GM21447 (cell line): Measurements from ENCODE around the gene JPH3.

ENCODE experiments used
- ATAC-seq: cut with Tn5 transposase; IDR thresholded peaks from one replicate; pipeline ENCODE4 v1.9.1; 2021; ENCODE audit not compliant: unreplicated experiment

JPH3 gene

GRCh38 chr16:87733190-87733589, 130.9 kb downstream of the JPH3 start:
- no peak for ATAC-seq

GRCh38 chr16:87734644-87735043, 132.3 kb downstream of the JPH3 start:
- ATAC-seq = no peak

- ATAC-seq = no peak
Measured at GRCh38 chr16:87735270-87736007, 133.1 kb downstream of the JPH3 start.

- ATAC-seq = no peak
Measured at GRCh38 chr16:87736008-87736382, 133.7 kb downstream of the JPH3 start.

GRCh38 chr16:87739801-87740200, 137.5 kb downstream of the JPH3 start:
- ATAC-seq = no peak

- ATAC-seq = no peak
Measured at GRCh38 chr16:87740441-87740840, 138.1 kb downstream of the JPH3 start.

GRCh38 chr16:87740909-87741424, 138.7 kb downstream of the JPH3 start:
- ATAC-seq = no peak

- ATAC-seq = no peak
Measured at GRCh38 chr16:87741700-87742415, 139.6 kb downstream of the JPH3 start.

GRCh38 chr16:87742781-87743490, 140.6 kb downstream of the JPH3 start:
- no peak for ATAC-seq

- no peak for ATAC-seq
Measured at GRCh38 chr16:87744750-87745514, 142.6 kb downstream of the JPH3 start.

GRCh38 chr16:87746178-87746577, 143.9 kb downstream of the JPH3 start:
- no peak for ATAC-seq
